Nephron (organoid): Measurements from ENCODE around the gene EFR3B.
A peak's percentile ranks its signal among the peaks of the same experiment; 100 is the strongest.

ENCODE experiments used
- H3K27ac Mint-ChIP-seq, 3 experiments: 2 replicates each; pipeline ENCODE4 v1.8.0; 2020; ENCODE audit warnings: mixed read lengths in 3 of 3, mild to moderate bottlenecking in 2 of 3, moderate library complexity in 1 of 3
- H3K27me3 Mint-ChIP-seq: 2 replicates; pipeline ENCODE4 v1.8.0; 2021; ENCODE audit warnings: low read depth, mild to moderate bottlenecking, moderate library complexity, mixed read lengths
- H3K36me3 Mint-ChIP-seq: 2 replicates; pipeline ENCODE4 v1.8.0; 2020; ENCODE audit warnings: low read depth, mixed read lengths
- H3K4me1 Mint-ChIP-seq: 2 replicates; pipeline ENCODE4 v1.8.0; 2020; ENCODE audit warnings: mixed read lengths
- H3K4me3 Mint-ChIP-seq, 3 experiments: 2 replicates each; pipeline ENCODE4 v1.8.0; 2020; ENCODE audit warnings: mild to moderate bottlenecking in 3 of 3, mixed read lengths in 3 of 3, moderate library complexity in 2 of 3
- H3K9me3 Mint-ChIP-seq: 2 replicates; pipeline ENCODE4 v1.8.0; 2020; ENCODE audit warnings: mixed read lengths
- TF ChIP-seq, protein P1 (sequence below), 3 experiments: fragments of 200-600 bp; sonication (generic); IDR thresholded peaks; one replicate each; pipeline ENCODE4 v1.5.0; 2021; ENCODE audit warnings: antibody characterized with exemption in 3 of 3; ENCODE audit not compliant: unreplicated experiment in 3 of 3

Gene EFR3B

DNA sequence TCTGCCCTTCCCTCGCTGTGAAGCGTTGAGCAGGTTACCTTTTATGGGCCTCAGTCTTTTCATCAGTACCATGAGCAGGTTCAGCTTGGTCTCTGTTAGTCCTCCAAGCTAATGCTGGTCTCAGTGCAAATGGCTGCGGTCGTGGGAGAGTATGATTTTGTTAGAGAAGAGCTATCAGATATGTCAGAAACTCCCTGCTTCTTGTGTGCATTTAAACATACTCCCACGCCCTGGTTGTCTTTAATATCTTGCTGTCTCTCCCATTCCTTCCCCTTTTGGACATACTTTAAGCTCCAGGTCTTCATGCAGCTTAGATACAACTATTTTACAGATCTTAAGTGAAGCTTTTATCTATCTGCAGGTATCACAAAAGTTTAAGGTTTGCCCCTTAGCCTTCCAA lies 62.9 kb downstream of the EFR3B start:
- Mint-ChIP-seq H3K4me1 (peaks cover 13% of the 10 kb centered on the region), H3K27me3 (peaks cover 4% of the 10 kb centered on the region), H3K4me3 (no peak overlapping the region), H3K9me3 (no peaks in the 10 kb centered on the region), H3K27ac (no peak overlapping the region), H3K36me3 (peaks cover 3% of the 10 kb centered on the region)
- TF ChIP-seq, protein P1, sequence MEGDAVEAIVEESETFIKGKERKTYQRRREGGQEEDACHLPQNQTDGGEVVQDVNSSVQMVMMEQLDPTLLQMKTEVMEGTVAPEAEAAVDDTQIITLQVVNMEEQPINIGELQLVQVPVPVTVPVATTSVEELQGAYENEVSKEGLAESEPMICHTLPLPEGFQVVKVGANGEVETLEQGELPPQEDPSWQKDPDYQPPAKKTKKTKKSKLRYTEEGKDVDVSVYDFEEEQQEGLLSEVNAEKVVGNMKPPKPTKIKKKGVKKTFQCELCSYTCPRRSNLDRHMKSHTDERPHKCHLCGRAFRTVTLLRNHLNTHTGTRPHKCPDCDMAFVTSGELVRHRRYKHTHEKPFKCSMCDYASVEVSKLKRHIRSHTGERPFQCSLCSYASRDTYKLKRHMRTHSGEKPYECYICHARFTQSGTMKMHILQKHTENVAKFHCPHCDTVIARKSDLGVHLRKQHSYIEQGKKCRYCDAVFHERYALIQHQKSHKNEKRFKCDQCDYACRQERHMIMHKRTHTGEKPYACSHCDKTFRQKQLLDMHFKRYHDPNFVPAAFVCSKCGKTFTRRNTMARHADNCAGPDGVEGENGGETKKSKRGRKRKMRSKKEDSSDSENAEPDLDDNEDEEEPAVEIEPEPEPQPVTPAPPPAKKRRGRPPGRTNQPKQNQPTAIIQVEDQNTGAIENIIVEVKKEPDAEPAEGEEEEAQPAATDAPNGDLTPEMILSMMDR (IDR thresholded peaks at IDR 0.05; ENCODE audit: unreplicated experiment in 3 of 3), result no peak

DNA sequence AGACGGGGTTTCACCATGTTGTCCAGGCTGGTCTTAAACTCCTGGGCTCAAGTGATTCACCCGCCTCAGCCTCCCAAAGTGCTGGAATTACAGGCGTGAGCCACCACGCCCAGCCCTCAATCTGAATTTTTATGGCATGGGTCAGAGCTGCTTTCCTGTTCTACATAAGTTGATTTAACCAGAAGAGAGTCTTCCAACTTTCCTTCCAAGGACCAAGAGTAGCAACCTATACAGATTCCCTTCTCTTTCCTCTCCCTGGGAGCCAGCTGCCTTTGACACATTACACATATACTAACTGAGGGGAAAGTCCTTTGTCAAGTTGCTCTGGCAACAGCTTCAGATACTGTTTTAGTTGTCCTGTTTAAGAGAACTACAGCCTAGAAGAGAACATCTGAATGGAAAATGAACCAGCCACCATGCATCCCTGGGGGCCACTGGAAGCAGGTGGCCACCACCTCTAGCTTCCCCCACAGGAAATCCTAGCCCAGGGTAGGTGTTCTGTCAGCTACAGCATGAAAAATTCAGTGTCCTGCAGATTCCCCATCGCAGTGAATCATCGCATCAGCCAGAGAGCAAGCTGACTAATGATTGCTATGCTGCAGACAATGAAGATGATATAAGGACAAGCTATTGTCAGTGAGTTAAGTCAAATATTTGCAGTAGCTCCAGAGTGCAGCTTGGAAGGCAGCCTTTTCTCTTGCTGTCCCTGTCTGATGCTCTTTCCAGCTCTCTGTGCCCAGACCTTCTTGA lies 63.6 kb downstream of the EFR3B start:
- TF ChIP-seq, protein P1 (IDR thresholded peaks at IDR 0.05; ENCODE audit: unreplicated experiment in 3 of 3), result no peak
- Mint-ChIP-seq H3K36me3 (peaks cover 3% of the 10 kb centered on the region), H3K4me1 (peaks cover 13% of the 10 kb centered on the region), H3K4me3 (no peak overlapping the region), H3K9me3 (no peaks in the 10 kb centered on the region), H3K27ac (peak overlapping the region in 1 of 3 experiments; percentile 5), H3K27me3 (peaks cover 4% of the 10 kb centered on the region)

DNA sequence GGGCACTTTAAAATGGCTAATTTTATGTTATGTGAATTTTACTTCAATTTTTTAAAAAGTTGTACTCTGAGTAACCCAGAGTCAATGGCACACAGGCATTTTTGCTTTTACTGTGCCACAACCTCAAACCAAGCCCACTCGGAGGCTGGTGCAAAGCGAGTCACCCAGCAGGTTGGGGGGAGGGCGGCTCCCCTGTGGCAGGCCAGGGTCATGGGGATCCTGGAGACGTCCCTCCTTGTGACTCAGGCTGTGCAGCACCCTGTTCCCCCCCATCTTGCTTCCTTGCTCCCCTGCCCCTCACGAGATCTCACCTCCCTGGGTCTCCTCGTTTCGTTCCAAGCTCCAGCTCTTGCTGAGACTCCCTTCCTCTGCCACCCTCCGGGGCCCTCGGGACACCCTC lies 67.9 kb downstream of the EFR3B start:
- Mint-ChIP-seq H3K4me1 (peaks cover 8% of the 10 kb centered on the region), H3K27ac (no peak overlapping the region), H3K27me3 (peaks cover 4% of the 10 kb centered on the region), H3K36me3 (peaks cover 3% of the 10 kb centered on the region), H3K9me3 (no peaks in the 10 kb centered on the region), H3K4me3 (no peak overlapping the region)
- TF ChIP-seq, protein P1 (IDR thresholded peaks at IDR 0.05; ENCODE audit: unreplicated experiment in 3 of 3), result no peak

DNA sequence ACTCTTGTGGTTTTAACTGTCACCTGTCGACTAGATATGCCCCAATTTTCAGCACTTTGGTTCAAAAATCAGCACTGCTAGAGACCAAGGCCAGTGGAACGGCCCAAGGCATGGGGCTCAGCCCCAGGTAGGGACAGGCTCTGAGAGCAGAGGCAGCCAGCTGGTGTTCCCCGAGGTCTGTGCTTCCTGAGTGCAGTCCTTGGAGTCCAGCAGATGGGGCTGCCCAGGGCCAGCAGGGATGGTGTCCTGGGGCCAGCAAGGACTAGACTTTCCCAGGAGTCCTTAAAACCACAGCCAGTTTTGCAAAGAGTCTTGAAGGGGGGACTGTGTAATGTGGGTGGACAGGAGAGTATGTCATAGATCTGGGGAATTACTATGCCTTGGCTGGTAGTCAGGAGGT lies 70.2 kb downstream of the EFR3B start:
- TF ChIP-seq, protein P1 (IDR thresholded peaks at IDR 0.05; ENCODE audit: unreplicated experiment in 3 of 3), result no peak
- Mint-ChIP-seq H3K36me3 (peaks cover 3% of the 10 kb centered on the region), H3K9me3 (no peaks in the 10 kb centered on the region), H3K4me3 (no peak overlapping the region), H3K4me1 (no peaks in the 10 kb centered on the region), H3K27ac (no peak overlapping the region), H3K27me3 (peaks cover 3% of the 10 kb centered on the region)

DNA sequence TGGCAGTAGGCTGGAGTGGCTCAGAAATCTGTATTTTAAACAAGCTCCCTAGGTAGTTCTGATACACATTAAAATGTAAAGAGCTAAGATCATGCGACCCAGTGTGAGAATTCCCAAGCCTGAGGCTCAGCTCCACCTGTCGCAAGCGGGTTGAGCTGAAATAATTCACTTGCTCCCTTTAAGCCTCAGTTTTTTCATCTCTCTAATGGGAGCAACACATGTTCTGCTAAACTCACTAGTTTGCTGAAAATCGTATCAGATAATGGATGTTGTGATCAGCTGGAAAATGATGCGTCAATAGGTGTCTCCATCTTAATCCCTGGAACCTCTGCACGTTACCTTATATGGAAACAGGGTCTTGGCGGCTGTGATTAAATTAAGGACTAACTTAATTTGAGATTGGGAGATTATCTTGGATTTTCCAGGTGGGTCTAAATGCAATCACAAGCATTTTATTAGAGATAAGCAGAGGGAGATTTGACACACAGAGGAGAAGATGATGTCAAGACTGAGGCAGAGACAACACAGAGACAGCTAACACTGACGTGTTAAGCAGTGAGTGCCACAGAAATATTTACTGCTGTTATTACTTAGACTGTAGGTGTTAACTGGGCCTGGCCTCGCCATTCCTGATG lies 73.5 kb downstream of the EFR3B start:
- Mint-ChIP-seq H3K4me1 (no peaks in the 10 kb centered on the region), H3K4me3 (no peak overlapping the region), H3K27ac (no peak overlapping the region), H3K27me3 (no peaks in the 10 kb centered on the region), H3K9me3 (no peaks in the 10 kb centered on the region), H3K36me3 (no peaks in the 10 kb centered on the region)
- TF ChIP-seq, protein P1 (IDR thresholded peaks at IDR 0.05; ENCODE audit: unreplicated experiment in 3 of 3), result no peak

- Mint-ChIP-seq H3K9me3 (no peaks in the 10 kb centered on the region), H3K36me3 (no peaks in the 10 kb centered on the region), H3K27ac (no peak overlapping the region), H3K27me3 (no peaks in the 10 kb centered on the region), H3K4me1 (no peaks in the 10 kb centered on the region), H3K4me3 (no peak overlapping the region)
- TF ChIP-seq, protein P1 (IDR thresholded peaks at IDR 0.05; ENCODE audit: unreplicated experiment in 3 of 3), result no peak
These were observed 74.0 kb downstream of the EFR3B start for GRCh38 chr2:25115902-25116301.
